H1 (cell line): ENCODE measurements around the gene BEX3. TPM values are rescaled to one million over a fixed set of nuclear protein-coding genes. Genes with fewer than 3 reads are reported as not detected.

Experiments used
- polyA plus RNA-seq, 7 experiments: library from polyadenylated mRNA; depleted of rRNA in 3 of 7; stranded (reverse) in 5 of 7; unstranded in 2 of 7; fragments of >200 nt in 5 of 7; fragments of 200-250 nt in 2 of 7; gene quantifications; 1 replicate in 5 of 7; 2 replicates in 1 of 7; 4 replicates in 1 of 7; pipeline versions ENCODE4 v1.2.1 to v1.2.3, GENCODE V29; 2011 to 2013; ENCODE audit warnings: missing spikeins in 2 of 7, mixed read lengths in 2 of 7
- total RNA-seq: library from RNA; stranded (reverse); fragmentation: NEBNext Ultra II Directional; extraction: Animal tissue kit (Norgen Biotek cat#: 25700); gene quantifications from 2 replicates; pipeline ENCODE4 v1.2.1, GENCODE V29; 2021
- TF ChIP-seq, protein P1 (sequence below): fragments of 300-600 bp; sonication (generic); IDR thresholded peaks from 2 replicates; pipeline ENCODE4 v1.7.1; 2012; ENCODE audit warnings: low read length, moderate library complexity, mild to moderate bottlenecking, inconsistent platforms; ENCODE audit not compliant: insufficient replicate concordance

The BEX3 gene
- total and polyA plus RNA-seq, 2 of the 8 experiments (the other 6 are each of a cell fraction or from before 2014, with no cell fraction given) = 330 to 366 TPM

DNA sequence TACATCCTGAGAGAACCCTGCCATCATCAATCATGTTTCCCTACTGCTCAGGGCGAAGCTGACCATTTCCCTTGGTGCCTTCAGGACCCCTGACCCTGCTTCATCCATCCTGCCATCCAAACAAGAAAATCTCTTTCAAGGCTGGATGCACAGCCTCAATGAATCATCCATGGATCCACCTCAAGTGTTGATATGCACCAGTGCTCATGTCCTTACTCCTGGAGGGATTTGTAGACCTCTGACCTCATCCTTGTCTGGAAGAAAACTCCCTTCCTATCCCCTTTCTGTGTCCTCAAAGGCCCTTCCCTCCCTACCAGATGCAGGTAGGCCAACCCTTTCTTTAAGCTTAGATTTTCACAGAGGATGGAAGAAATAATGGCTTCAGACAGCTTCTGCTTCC is 24.6 kb downstream of the BEX3 start (continued):
- TF ChIP-seq, protein P1, sequence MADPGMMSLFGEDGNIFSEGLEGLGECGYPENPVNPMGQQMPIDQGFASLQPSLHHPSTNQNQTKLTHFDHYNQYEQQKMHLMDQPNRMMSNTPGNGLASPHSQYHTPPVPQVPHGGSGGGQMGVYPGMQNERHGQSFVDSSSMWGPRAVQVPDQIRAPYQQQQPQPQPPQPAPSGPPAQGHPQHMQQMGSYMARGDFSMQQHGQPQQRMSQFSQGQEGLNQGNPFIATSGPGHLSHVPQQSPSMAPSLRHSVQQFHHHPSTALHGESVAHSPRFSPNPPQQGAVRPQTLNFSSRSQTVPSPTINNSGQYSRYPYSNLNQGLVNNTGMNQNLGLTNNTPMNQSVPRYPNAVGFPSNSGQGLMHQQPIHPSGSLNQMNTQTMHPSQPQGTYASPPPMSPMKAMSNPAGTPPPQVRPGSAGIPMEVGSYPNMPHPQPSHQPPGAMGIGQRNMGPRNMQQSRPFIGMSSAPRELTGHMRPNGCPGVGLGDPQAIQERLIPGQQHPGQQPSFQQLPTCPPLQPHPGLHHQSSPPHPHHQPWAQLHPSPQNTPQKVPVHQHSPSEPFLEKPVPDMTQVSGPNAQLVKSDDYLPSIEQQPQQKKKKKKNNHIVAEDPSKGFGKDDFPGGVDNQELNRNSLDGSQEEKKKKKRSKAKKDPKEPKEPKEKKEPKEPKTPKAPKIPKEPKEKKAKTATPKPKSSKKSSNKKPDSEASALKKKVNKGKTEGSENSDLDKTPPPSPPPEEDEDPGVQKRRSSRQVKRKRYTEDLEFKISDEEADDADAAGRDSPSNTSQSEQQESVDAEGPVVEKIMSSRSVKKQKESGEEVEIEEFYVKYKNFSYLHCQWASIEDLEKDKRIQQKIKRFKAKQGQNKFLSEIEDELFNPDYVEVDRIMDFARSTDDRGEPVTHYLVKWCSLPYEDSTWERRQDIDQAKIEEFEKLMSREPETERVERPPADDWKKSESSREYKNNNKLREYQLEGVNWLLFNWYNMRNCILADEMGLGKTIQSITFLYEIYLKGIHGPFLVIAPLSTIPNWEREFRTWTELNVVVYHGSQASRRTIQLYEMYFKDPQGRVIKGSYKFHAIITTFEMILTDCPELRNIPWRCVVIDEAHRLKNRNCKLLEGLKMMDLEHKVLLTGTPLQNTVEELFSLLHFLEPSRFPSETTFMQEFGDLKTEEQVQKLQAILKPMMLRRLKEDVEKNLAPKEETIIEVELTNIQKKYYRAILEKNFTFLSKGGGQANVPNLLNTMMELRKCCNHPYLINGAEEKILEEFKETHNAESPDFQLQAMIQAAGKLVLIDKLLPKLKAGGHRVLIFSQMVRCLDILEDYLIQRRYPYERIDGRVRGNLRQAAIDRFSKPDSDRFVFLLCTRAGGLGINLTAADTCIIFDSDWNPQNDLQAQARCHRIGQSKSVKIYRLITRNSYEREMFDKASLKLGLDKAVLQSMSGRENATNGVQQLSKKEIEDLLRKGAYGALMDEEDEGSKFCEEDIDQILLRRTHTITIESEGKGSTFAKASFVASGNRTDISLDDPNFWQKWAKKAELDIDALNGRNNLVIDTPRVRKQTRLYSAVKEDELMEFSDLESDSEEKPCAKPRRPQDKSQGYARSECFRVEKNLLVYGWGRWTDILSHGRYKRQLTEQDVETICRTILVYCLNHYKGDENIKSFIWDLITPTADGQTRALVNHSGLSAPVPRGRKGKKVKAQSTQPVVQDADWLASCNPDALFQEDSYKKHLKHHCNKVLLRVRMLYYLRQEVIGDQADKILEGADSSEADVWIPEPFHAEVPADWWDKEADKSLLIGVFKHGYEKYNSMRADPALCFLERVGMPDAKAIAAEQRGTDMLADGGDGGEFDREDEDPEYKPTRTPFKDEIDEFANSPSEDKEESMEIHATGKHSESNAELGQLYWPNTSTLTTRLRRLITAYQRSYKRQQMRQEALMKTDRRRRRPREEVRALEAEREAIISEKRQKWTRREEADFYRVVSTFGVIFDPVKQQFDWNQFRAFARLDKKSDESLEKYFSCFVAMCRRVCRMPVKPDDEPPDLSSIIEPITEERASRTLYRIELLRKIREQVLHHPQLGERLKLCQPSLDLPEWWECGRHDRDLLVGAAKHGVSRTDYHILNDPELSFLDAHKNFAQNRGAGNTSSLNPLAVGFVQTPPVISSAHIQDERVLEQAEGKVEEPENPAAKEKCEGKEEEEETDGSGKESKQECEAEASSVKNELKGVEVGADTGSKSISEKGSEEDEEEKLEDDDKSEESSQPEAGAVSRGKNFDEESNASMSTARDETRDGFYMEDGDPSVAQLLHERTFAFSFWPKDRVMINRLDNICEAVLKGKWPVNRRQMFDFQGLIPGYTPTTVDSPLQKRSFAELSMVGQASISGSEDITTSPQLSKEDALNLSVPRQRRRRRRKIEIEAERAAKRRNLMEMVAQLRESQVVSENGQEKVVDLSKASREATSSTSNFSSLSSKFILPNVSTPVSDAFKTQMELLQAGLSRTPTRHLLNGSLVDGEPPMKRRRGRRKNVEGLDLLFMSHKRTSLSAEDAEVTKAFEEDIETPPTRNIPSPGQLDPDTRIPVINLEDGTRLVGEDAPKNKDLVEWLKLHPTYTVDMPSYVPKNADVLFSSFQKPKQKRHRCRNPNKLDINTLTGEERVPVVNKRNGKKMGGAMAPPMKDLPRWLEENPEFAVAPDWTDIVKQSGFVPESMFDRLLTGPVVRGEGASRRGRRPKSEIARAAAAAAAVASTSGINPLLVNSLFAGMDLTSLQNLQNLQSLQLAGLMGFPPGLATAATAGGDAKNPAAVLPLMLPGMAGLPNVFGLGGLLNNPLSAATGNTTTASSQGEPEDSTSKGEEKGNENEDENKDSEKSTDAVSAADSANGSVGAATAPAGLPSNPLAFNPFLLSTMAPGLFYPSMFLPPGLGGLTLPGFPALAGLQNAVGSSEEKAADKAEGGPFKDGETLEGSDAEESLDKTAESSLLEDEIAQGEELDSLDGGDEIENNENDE = no peak
